Subcutaneous adipose tissue (tissue), 4 donors: ENCODE results near the gene ZNF416. TPM values are rescaled to one million over a fixed set of nuclear protein-coding genes. Genes with fewer than 3 reads are reported as not detected.

Experiments used
- total RNA-seq, 4 donors: library from RNA; depleted of rRNA; stranded (reverse); fragments of >200 nt; gene quantifications; one replicate each; pipeline ENCODE4 v1.1.0, GENCODE V29; 2016
- TF ChIP-seq, protein P1 (sequence below): fragments of 450-650 bp; IDR thresholded peaks from one replicate; pipeline ENCODE4 v1.5.1; 2016; ENCODE audit warnings: low read depth, mild to moderate bottlenecking, control low read depth, antibody characterized with exemption, moderate library complexity

Gene ZNF416
- total RNA-seq, 4 donors from 2014 or later: 2.9 to 4.7 (median 3.4) TPM

- TF ChIP-seq, protein P1, sequence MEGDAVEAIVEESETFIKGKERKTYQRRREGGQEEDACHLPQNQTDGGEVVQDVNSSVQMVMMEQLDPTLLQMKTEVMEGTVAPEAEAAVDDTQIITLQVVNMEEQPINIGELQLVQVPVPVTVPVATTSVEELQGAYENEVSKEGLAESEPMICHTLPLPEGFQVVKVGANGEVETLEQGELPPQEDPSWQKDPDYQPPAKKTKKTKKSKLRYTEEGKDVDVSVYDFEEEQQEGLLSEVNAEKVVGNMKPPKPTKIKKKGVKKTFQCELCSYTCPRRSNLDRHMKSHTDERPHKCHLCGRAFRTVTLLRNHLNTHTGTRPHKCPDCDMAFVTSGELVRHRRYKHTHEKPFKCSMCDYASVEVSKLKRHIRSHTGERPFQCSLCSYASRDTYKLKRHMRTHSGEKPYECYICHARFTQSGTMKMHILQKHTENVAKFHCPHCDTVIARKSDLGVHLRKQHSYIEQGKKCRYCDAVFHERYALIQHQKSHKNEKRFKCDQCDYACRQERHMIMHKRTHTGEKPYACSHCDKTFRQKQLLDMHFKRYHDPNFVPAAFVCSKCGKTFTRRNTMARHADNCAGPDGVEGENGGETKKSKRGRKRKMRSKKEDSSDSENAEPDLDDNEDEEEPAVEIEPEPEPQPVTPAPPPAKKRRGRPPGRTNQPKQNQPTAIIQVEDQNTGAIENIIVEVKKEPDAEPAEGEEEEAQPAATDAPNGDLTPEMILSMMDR: no peak
Measured at GRCh38 chr19:57570707-57571106, 8.0 kb downstream of the ZNF416 start.

- TF ChIP-seq, protein P1: no peak
Measured at GRCh38 chr19:57566396-57567265, 12.1 kb downstream of the ZNF416 start.

DNA sequence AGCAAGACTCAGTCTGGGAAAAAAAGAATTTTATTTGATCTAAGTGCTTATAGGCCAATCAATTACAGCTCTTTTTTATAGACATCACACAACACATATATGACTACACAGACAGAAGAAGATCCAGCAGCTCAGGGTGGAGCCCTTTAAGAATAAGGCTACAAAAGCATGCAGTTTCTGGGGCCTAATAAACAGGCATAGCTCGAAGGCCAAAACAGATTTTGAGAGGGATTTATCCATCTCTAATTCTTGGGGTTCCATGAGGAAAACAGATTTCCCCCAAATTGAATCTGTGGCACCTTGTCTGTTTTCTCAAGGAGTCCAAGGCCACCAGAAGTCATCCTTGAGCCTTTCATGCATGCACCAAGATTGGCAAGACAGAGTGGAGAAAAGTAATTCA, 15.2 kb downstream of the ZNF416 start:
- TF ChIP-seq, protein P1: no peak

DNA sequence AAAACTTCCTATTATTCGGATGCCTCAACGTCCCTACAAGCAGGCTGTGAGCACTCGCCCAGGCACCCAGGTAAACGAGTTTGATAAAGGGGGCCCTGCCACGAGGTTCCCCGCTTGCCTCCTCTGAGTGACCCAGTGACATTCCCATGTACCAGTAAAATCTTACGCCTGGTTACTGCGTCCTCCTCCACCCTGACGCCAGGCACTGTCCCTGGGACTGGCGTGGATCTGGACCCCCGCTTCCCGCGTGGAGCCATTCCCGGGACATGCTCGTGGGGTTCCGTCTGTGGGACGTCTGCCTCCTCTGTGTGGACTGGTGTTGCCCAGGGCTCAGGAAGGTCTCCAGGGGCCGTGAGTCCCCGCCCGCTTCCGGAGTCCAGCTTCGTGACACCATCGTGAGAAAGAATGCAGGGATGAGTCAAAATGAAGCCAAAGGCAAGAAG, 18.6 kb downstream of the ZNF416 start:
- TF ChIP-seq, protein P1: no peak

GRCh38 chr19:57559404-57560025, 19.2 kb downstream of the ZNF416 start, which contains the start of gene ZNF550:
TSS of gene ZNF550 (minus strand) at chr19:57559863. CDS start at chr19:57559682, 181 bp downstream.
- TF ChIP-seq, protein P1: no peak

DNA sequence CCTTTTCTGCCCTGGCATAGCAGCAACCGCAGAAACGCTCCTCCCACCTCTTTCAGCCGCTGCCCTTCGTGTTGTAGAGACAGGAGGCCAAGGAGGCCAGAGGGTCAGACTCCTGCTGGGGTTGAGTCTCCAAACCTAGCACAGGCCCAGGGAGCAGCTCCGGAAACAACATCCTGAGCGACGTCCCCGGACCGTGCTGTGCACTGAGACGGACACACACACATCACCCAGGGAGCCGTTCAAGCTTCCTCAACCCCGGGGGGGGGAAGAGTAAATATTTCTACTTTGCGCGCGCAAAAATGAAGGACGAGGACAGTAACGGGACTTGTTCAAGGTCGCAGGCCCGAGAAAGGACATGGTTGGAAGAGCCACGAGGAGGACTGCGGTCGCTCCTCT, 19.7 kb downstream of the ZNF416 start:
- TF ChIP-seq, protein P1: no peak

DNA sequence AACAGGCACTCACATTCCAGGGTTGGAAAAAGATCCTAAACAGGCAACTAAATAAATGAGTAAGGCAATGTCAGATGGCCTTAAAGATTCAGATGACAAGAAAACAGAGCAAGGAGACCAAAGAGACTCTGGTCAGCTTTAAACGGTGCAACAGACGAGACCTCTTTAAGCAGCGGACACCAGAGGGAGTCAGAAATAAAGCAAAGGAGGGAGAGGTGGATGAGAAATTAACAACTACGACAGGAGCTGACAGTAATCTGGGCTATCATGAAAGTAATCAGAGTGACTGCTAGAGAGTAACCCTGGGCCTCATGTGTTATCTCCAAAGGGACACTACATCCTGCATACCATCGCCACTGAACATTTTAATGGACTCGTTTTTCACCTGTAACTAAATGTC, 20.2 kb downstream of the ZNF416 start:
- TF ChIP-seq, protein P1: no peak
